HuH-7.5 (cell line): ENCODE data around the gene MYPOP.
"Not testable (repeated sequence)": the region's sequence is repeated elsewhere in the genome, so short reads cannot be mapped to it uniquely, and the experiment has no call there.

ENCODE experiments used
- DNase-seq: peaks from one replicate; pipeline ENCODE4 v3.0.0; 2011; ENCODE audit warnings: low spot score

MYPOP gene

GRCh38 chr19:45906221-45906620 lies 3.8 kb upstream of the MYPOP start:
- DNase-seq, result no peak

GRCh38 chr19:45905011-45905410 lies 2.6 kb upstream of the MYPOP start:
- DNase-seq, result no peak

GRCh38 chr19:45902651-45903625 lies 525 bp upstream of the MYPOP start:
- peak; percentile 100 for DNase-seq

- no peak for DNase-seq
These were observed 941 bp downstream of the MYPOP start for GRCh38 chr19:45901432-45901911.

GRCh38 chr19:45900738-45901431 lies 1.5 kb downstream of the MYPOP start:
- DNase-seq, result no peak

- no peak for DNase-seq
These were observed 2.4 kb downstream of the MYPOP start for GRCh38 chr19:45899919-45900589.

GRCh38 chr19:45899253-45899652 lies 3.2 kb downstream of the MYPOP start:
- no peak for DNase-seq

GRCh38 chr19:45897261-45897812 lies 5.1 kb downstream of the MYPOP start:
- no peak for DNase-seq

GRCh38 chr19:45895983-45896599 lies 6.3 kb downstream of the MYPOP start:
- DNase-seq, result not testable (repeated sequence)

- DNase-seq, result no peak
These were observed 6.9 kb downstream of the MYPOP start for GRCh38 chr19:45895519-45895972.

GRCh38 chr19:45890877-45891276 lies 11.5 kb downstream of the MYPOP start:
- no peak for DNase-seq

GRCh38 chr19:45889210-45889885 lies 13.1 kb downstream of the MYPOP start:
- DNase-seq, result no peak

GRCh38 chr19:45887200-45887710 lies 15.2 kb downstream of the MYPOP start:
- no peak for DNase-seq

GRCh38 chr19:45886427-45887199 lies 15.8 kb downstream of the MYPOP start:
- peak; percentile 96 for DNase-seq

GRCh38 chr19:45885556-45886426 lies 16.6 kb downstream of the MYPOP start, which contains the start of gene IRF2BP1:
Gene IRF2BP1, minus strand, starts transcription at chr19:45886141. Its CDS starts 367 bp downstream, at chr19:45885774.
- DNase-seq, result peak; percentile 93

GRCh38 chr19:45884682-45885555 lies 17.5 kb downstream of the MYPOP start:
- no peak for DNase-seq

GRCh38 chr19:45883881-45884681 lies 18.3 kb downstream of the MYPOP start:
- no peak for DNase-seq
